Erythroblast (primary cell): Measurements from ENCODE around the gene CD8B.
"Not testable (repeated sequence)": the region's sequence is repeated elsewhere in the genome, so short reads cannot be mapped to it uniquely, and the experiment has no call there.

Experiments used
- GATA1 ChIP-seq: IDR thresholded peaks from 2 replicates; pipeline ENCODE4 v1.6.1; 2011; ENCODE audit warnings: low read depth, mild to moderate bottlenecking, control low read depth, low read length, moderate library complexity
- POLR2A ChIP-seq: IDR thresholded peaks from 2 replicates; pipeline ENCODE4 v1.6.1; 2011; ENCODE audit warnings: mild to moderate bottlenecking, low read length

GRCh38 chr2:86882865-86883264 lies 21.2 kb upstream of the CD8B start:
- TF ChIP-seq POLR2A, GATA1: not testable (repeated sequence)
